ENCODE data around the gene MACROD2.

The MACROD2 gene

DNA sequence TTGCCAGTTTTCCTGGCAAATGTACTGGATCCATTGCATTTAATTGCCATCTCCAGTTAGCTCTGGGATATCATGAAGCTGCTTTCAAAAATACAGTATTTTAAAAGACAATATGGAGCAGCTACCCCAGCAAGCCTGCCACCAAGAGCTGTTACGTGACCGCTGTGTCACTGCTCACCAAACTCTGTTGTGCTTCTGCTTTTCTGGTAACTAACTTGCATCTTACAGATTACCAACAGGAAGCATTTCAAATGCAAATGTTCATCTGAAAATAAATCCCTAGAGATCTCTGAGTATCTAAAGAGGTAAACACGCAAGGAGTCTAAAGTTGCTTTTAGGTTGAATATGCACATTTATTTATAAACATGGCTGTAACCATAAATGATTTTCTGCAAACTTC, 1569.7 kb downstream of the MACROD2 start:
- in situ Hi-C loops (cut with HindIII; ENCODE audit: low sequenced_read_pairs), result no loop called here
- TF ChIP-seq, protein P1, sequence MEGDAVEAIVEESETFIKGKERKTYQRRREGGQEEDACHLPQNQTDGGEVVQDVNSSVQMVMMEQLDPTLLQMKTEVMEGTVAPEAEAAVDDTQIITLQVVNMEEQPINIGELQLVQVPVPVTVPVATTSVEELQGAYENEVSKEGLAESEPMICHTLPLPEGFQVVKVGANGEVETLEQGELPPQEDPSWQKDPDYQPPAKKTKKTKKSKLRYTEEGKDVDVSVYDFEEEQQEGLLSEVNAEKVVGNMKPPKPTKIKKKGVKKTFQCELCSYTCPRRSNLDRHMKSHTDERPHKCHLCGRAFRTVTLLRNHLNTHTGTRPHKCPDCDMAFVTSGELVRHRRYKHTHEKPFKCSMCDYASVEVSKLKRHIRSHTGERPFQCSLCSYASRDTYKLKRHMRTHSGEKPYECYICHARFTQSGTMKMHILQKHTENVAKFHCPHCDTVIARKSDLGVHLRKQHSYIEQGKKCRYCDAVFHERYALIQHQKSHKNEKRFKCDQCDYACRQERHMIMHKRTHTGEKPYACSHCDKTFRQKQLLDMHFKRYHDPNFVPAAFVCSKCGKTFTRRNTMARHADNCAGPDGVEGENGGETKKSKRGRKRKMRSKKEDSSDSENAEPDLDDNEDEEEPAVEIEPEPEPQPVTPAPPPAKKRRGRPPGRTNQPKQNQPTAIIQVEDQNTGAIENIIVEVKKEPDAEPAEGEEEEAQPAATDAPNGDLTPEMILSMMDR (IDR thresholded peaks at IDR 0.05; ENCODE audit: low read depth, low read length, missing control alignments), result no peak
- no peak overlapping the region for H3K4me3 ChIP-seq (ENCODE audit: low read depth, low read length)
- no peak for DNase-seq (ENCODE audit: low read depth)

DNA sequence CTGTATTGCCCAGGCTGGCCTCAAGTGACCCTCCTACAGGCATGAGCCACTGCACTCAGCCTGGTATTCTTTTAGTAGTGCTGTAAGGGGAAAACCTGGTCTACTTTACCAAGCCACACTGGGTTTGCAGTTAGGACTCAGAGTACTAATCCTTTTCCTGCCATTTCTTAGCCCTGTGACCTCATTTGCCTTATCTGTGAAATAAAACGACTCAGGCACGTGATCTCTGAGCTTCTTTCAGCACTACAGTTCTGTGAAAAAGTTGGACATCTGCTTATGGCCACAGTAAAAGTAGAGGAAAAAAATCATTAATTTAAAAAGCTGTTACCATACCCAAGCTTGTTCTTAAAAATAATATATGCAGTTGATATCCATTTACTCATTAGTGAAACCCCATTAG, 1570.5 kb downstream of the MACROD2 start:
- no peak for DNase-seq (ENCODE audit: low read depth)
- in situ Hi-C loops (cut with HindIII; ENCODE audit: low sequenced_read_pairs), result no loop called here
- no peak overlapping the region for H3K4me3 ChIP-seq (ENCODE audit: low read depth, low read length)
- TF ChIP-seq, protein P1 (IDR thresholded peaks at IDR 0.05; ENCODE audit: low read depth, low read length, missing control alignments), result no peak

DNA sequence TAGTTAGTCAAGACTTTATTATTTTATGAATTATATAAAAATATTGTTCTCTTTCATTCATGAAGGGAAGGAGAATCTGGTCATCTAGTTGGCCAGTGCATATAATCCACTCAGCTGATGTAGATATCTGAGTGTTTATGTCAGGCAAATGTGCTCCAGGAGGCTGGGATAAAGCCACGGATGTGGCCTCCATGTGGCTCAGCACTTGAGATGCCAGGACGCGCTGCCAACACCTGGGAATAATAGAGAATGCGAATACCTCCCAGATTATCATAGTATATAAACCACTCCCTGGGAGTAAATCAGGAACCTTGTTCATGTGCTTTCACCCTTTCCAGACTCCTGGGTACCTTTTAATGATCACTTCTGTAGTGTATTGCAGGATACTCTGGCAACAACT, 1571.9 kb downstream of the MACROD2 start:
- DNase-seq (ENCODE audit: low read depth), result no peak
- TF ChIP-seq, protein P1 (IDR thresholded peaks at IDR 0.05; ENCODE audit: low read depth, low read length, missing control alignments), result no peak
- in situ Hi-C loops (cut with HindIII; ENCODE audit: low sequenced_read_pairs), result no loop called here
- H3K4me3 ChIP-seq (ENCODE audit: low read depth, low read length), result no peak overlapping the region

DNA sequence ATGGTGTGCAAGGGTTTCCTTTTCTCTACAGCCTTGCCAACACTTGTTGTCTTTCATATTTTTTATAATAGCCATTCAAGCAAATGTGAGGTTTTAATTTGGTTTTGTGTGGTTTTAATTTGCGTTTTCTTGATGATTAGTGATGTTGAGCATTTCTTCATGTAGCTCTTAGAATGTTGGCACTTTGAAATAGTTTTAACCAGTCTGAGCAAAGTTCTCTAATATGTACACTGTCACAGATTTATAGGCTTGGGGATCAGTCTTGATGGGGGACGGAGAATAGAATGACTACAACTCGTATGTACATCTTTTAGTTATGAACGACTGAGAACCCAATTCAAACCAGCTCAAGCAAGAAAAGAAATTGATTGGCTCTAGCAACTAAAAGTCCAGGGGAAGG, 1574.8 kb downstream of the MACROD2 start:
- no peak overlapping the region for H3K4me3 ChIP-seq (ENCODE audit: low read depth, low read length)
- in situ Hi-C loops (cut with HindIII; ENCODE audit: low sequenced_read_pairs), result no loop called here
- TF ChIP-seq, protein P1 (IDR thresholded peaks at IDR 0.05; ENCODE audit: low read depth, low read length, missing control alignments), result no peak
- no peak for DNase-seq (ENCODE audit: low read depth)

DNA sequence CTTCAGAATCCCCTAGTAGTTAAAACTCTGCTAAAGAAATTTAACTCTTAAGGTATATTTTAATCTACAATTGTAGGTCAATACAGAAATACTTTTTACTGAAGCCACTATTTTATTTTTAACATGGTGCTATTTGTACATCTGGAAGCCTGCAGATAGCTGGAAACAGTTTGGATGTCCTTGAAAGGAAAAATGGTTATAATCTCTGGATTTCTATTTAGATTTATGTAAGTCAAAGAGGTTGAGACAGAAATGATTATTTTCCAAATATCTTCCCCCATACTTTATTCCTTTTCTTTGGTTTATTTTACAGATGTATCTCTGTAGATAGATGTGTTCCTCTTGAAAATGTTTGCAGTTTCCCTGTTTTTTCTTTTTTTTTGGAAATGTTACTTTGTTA, 1575.7 kb downstream of the MACROD2 start:
- H3K4me3 ChIP-seq (ENCODE audit: low read depth, low read length), result no peak overlapping the region
- in situ Hi-C loops (cut with HindIII; ENCODE audit: low sequenced_read_pairs), result no loop called here
- DNase-seq (ENCODE audit: low read depth), result no peak
- TF ChIP-seq, protein P1 (IDR thresholded peaks at IDR 0.05; ENCODE audit: low read depth, low read length, missing control alignments), result no peak

DNA sequence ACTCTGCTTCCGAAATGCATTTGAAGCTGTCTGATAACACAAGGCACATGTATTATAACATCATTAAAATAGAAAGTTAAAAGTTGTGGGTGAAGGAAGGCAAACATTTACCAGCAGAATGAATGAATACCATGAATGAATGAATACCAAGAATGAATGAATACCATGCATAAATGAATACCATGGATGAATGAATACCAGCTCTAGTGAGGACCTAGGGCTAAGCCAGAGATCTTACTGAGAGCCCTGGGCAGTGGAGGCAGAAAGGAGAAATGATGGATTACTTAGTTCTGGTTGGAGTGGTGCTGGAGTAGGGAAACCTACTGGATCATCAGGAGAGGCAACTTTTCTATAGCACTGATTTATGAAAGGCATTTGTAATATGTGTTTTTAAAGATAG, 1579.9 kb downstream of the MACROD2 start:
- no peak for DNase-seq (ENCODE audit: low read depth)
- in situ Hi-C loops (cut with HindIII; ENCODE audit: low sequenced_read_pairs), result no loop called here
- no peak overlapping the region for H3K4me3 ChIP-seq (ENCODE audit: low read depth, low read length)
- TF ChIP-seq, protein P1 (IDR thresholded peaks at IDR 0.05; ENCODE audit: low read depth, low read length, missing control alignments), result no peak

DNA sequence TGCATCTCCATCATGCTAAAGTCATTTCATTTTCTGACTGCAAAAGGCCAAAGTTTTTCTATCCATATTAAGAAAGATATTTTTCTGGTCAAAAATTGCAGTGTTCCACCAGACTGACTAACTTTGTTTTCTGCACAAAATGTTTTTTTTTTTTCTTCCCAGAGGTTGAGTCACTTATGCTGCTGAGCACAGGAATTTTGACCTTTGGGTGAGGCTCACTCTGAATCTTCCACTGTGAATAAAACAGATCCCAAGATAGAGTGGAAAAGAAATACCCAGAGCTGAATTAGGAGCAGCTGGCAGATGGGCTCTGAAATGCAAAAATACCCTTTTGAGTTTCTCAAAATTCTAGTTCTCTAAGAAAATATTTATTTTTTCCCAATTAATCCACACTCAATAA, 1581.1 kb downstream of the MACROD2 start:
- TF ChIP-seq, protein P1 (IDR thresholded peaks at IDR 0.05; ENCODE audit: low read depth, low read length, missing control alignments), result no peak
- H3K4me3 ChIP-seq (ENCODE audit: low read depth, low read length), result no peak overlapping the region
- no peak for DNase-seq (ENCODE audit: low read depth)
- in situ Hi-C loops (cut with HindIII; ENCODE audit: low sequenced_read_pairs), result no loop called here

Measured in astrocyte of the cerebellum (primary cell).